Measurements from ENCODE around the gene RALGPS1.

The RALGPS1 gene

DNA sequence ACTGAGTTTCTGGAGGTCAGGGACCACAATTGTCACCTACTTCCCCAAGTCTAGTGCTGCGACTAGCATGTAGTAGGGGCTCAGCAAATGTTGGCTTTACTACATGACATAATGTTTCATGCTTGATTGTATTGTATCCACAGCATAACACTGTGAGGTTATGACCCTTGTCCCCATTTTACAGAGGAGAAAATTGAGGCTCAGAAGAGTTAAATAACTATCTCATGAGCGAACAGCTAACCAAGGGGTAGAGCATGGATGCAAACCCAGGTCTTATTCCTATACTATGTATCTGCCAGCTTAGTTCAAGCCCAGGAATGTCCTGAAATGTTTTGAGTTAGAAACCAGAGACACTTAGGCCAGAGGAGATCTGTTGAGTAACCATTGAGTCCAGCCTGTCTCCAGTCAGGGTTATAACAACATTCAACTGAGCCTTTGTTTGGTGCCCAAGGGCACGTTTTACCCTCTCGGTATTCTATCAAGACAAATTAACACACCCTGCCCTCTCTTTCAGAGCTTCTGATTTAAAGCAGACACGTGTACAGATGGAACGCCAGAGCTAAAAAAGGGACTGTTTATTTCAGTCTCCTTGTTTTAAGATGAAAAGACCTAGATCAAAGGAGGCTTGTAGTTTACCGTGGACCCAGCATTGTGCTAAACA, 191.4 kb downstream of the RALGPS1 start:
- DNase-seq: no peak

GRCh38 chr9:127106466-127106855, 191.9 kb downstream of the RALGPS1 start:
- DNase-seq: no peak

DNA sequence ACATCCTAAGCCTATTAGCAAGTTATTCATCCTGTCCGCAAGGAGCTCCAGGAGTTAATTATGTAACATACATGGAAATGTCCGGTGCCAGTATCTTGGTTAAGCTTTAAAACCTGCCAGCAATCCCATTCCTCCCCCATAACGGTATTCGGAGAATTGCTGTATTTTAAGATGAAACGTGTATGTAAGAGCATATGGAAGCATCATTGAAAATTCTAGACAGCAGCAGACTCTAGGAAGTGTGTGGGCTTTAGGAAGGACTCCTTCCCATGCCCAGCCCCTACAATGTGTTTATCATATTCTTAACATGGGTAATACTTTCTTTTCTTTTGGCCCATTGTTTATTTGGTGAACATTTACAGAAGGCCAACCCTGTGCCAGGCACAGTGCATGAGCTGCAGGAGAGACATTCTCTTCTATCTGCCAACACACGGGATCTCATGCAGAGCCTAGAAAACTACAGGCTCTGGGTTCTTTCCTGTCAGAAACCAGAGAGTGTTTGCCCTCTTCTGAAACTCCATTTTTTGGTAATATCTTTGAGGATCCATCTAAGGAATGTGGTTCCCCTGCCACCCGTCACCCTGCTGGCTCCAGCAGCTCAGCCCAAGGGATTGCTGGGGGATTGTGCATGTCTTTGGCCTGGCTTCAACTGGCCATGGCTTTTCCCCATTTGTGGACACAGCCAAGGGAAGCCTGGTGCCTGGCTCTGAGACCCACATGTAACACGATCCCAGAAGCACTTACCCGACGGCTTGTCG, 192.8 kb downstream of the RALGPS1 start:
- no peak for DNase-seq

GRCh38 chr9:127107929-127108876, 193.6 kb downstream of the RALGPS1 start:
- no peak for DNase-seq

DNA sequence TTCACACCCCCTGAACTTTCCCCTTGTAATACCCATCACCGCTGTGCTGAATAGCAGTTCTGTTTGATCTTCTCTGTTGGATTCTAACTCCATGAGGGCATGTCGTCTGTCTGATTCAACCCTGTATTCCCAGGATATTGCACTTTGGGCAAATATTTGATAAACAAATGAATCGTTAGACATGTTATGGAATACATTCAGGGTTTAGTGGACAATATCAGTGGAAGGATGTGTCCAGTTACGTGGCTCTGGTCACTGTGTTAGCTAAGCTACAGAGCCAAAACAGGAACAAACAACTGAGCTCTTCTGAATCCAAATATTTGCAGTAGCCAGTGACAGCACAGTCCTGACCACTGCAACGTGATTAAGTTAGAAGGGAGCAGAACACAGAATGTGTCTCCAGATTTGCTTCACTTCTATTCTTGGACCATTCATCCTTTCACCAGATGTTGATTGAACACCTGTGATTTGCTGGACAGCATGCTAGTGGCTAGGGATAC, 194.7 kb downstream of the RALGPS1 start:
- DNase-seq: no peak

- DNase-seq: no peak
These were observed 197.5 kb downstream of the RALGPS1 start for GRCh38 chr9:127112056-127112455.

GRCh38 chr9:127112735-127113161, 198.2 kb downstream of the RALGPS1 start:
- DNase-seq: no peak

DNA sequence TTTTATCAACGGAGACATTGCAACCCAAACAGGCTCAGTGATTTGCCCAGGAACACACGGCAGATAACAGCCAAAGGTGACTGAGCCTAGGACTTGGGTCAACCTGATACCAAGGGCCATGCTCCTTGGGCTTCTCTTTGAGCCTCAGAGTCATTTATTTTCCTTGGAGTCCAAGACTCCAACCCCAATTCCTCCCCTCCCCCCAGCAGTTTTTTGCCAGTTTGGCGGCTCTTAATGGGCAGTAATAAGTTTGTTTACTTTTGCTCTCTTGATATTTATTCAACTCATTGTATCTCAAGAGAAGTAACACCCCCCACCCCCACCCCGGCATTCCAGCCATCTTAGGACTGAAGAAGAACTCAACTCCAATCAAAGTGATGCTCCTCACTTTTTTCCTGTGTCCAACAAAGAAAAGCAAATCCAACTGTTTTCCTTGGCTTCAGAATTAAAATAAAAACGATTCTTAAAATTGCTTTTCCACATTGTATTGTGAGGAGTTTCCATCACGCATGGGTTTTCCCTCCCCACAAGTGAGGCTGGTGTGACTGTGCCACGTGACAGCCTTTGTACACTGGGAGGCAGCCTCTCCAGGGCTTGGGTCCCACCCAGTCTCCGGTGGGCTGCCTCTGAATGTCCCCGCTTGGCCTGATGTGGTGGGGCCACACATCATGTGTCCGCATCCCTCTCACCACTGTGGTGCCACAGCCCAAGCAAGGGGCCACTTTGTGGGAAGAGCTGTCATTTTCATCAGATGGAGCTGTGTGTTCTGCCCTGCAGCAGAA, 198.8 kb downstream of the RALGPS1 start:
- no peak for DNase-seq

- no peak for DNase-seq
These were observed 200.0 kb downstream of the RALGPS1 start for GRCh38 chr9:127114606-127115005.

DNA sequence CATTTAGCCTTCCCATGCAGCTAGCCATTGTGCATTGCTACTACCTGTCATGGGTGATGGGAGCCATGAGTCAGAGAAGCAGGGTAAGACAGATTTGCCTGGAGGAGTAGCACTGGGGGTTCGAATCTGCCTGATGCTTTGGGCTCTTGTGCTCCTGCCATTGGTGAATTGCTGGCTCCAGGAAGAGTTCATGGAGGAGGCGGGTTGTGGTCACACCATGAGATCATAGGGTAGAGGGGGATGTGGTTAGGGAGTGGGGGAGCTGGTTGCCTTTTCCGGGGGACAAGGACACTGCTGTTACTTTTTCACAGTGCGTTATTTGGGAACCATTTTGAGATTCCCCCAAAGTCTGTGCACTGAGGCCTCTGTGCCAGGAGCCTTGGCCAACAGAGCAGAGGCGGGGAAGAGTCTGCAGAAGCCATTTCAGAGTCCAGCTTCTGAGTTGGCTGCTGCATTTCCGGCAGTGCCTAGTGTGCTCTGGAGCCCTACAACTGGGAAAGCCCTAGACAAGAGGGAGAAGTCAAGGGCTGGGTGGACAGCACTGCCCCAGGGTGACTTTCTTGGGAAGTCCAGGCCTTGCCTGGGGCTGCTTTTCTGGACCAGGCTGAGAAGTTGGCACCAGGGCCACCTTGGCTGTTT, 201.6 kb downstream of the RALGPS1 start:
- no peak for DNase-seq

GRCh38 chr9:127116957-127117356, 202.4 kb downstream of the RALGPS1 start:
- DNase-seq: no peak

DNA sequence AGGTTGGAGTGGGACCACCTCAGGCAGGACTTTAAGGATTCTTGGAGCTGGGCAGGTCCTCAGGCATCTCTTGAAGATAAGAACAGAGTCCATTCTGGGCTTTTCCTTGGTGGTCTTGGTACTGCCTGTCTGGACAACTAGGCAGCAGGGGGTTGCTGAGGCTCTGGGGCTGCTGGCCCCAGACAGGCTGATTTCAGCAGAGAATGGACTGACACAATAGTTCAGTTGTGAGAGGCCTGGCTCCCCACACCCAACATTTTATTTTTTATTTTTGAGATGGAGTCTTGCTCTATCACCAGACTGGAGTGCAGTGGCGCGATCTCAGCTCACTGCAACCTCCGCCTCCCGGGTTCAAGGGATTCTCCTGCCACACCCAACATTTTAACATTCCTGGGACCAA, 203.2 kb downstream of the RALGPS1 start:
- no peak for DNase-seq

GRCh38 chr9:127118597-127119319, 204.2 kb downstream of the RALGPS1 start:
- DNase-seq: no peak

DNA sequence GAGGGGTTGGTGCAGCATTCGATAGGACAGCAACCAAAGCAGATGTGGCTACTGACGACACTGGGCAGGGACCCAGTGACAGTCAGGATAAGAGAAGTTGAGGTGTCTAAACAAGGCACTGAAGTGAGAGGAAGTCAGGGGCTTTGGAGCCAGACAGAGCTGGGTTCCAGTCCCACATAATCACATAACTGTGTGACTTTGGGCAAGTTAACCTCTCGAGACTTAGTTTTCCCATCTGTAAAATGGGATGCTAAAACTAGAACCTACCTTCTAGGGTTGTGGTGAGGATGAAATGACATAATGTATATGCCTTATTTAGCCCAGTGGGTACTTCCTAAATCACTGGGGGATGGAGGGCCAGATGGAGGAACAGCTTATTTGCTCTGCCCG, 204.7 kb downstream of the RALGPS1 start:
- DNase-seq: no peak

DNA sequence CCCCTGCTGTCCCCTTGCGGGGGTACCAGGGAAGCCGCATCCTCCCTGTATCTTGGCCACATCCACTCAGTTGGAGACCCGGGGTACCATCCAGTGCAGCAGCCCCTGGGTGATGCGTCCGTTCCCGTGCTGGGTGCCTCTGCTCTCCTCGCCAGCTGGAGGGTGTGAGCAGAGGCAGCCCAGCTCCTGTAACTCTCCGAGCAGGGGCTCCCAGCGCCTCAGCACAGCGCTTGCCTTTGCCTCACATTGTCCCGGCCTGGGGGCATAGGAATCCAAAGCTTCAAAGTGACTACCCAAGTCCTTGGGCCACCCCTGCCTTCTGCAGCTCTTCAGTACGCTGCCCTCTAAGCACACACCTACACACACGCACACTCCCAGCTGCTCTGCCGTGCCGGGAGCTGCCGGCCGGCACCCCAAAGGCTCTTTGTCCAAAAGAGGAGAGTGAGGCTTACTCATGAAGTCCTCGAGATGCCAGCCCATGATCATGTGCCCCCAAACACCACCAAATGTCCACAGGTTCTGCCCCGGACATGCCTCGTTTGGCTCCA, 207.1 kb downstream of the RALGPS1 start:
- DNase-seq: peak; percentile 5

DNA sequence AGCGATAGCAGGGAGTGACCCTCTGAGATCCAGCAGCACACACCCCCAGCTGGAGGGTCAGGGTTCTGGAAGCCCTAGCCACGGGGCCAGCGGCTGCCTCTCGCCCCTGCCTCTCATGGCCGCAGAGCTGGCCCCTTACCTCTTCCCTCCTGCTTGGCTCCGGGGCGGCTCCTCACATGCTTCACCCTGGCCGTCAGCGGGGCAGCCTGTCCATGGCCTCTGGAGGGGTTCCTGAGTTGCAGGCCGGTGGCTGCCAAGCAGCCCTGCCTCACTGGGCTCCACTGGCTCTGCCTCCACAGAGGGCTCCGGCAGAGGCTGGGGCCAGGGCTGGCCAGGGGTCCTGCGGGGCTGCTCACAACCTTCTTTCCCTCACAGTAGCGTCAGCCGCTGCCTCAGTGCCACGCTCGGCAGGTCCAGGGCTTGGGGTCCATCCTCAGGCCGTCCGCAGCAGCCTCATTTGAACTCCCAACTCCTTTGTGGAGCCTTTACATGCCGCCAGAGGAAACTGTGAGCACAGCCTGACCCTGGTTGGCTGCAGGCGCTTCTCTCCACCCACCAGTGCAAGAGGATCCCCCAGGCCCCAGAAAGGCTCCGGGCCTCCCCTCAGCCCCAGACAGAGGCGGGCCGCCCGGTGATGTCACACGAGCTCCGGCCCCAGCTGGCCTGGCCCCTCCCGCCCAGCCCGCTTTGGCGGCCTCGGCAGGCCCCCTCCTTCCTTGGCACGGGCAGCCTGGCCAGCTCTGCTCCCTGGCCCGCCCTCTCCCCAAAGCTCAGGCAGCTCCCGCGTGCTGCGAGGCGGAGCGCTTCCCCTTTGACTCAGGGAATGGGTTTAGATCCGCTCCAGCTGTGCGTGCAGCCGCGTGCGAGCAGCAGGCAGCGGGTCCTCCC, 207.8 kb downstream of the RALGPS1 start, which contains the start of gene ANGPTL2:
ANGPTL2 (minus strand) TSS at position 460 of the 888 bp plus-strand sequence. CDS start 13,904 bp downstream, outside the sequence.
- DNase-seq: peak; percentile 70

- peak; percentile 88 for DNase-seq
These were observed 208.7 kb downstream of the RALGPS1 start for GRCh38 chr9:127123064-127123890.

DNA sequence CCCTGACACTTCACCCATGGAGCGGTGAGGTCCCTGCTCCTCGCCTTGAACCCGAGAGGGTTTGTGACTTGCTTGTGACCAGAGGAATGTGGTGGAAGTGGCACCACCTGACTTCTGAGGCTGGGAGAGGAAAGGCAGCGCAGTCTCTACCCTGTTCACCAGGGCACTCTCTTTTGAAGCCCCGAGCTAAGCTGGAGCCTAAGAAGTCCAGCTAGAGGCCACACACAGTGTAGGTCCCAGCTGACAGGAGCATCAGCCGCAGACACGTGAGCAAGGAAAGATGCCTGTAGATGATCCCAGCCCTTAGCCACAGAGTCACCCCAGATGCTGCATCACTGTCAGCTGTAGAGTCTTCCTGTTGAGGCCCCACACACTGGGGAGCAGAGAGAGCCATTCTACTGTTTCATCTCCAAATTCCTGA, 209.5 kb downstream of the RALGPS1 start:
- DNase-seq: no peak

GRCh38 chr9:127124792-127125191, 210.2 kb downstream of the RALGPS1 start:
- no peak for DNase-seq
